Body of pancreas (tissue), 4 donors: ENCODE data around the gene RC3H1.

Source experiments
- POLR2A ChIP-seq, 3 donors: fragments of 450-650 bp; IDR thresholded peaks; one replicate each; pipeline ENCODE4 v1.6.1; 2016; ENCODE audit warnings: antibody characterized with exemption in 3 of 3, mild to moderate bottlenecking in 2 of 3
- TF ChIP-seq, protein P1 (sequence below), 7 experiments: fragments of 450-650 bp in 4 of 7; fragments of 200-600 bp in 3 of 7; sonication (generic) in 3 of 7; IDR thresholded peaks; one replicate each; pipeline ENCODE4 v1.5.1; 2016 to 2019; ENCODE audit warnings: antibody characterized with exemption in 7 of 7

DNA sequence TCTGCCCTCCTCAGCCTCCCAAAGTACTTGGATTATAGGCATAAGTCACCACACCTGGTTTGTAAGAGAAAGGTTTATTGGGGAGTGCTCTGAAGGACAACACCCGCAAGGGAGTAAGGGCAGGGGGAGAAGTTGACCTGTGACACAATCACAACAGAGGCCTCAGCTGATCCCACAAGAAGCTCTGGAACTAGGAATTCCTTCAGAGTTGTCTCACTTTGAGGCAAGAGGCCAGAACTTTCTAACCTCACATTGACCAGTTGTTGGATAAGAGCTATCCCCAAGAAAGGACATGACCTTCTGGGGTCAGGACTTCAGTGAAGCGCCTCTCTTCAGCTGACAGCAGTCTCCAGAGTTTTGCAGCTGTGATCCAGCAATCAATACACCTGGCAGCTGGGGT is 27.4 kb upstream of the RC3H1 start:
- no peak for TF ChIP-seq POLR2A (IDR thresholded peaks at IDR 0.05)
- TF ChIP-seq, protein P1, sequence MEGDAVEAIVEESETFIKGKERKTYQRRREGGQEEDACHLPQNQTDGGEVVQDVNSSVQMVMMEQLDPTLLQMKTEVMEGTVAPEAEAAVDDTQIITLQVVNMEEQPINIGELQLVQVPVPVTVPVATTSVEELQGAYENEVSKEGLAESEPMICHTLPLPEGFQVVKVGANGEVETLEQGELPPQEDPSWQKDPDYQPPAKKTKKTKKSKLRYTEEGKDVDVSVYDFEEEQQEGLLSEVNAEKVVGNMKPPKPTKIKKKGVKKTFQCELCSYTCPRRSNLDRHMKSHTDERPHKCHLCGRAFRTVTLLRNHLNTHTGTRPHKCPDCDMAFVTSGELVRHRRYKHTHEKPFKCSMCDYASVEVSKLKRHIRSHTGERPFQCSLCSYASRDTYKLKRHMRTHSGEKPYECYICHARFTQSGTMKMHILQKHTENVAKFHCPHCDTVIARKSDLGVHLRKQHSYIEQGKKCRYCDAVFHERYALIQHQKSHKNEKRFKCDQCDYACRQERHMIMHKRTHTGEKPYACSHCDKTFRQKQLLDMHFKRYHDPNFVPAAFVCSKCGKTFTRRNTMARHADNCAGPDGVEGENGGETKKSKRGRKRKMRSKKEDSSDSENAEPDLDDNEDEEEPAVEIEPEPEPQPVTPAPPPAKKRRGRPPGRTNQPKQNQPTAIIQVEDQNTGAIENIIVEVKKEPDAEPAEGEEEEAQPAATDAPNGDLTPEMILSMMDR (IDR thresholded peaks at IDR 0.05), result no peak
